ENCODE measurements around the gene DGKI. TPM values are rescaled to one million over a fixed set of nuclear protein-coding genes. Genes with fewer than 3 reads are reported as not detected.

DGKI gene
- total and polyA plus RNA-seq, 2 of the 4 experiments (the other 2 are of a cell fraction) = 3.9 to 15.8 TPM

DNA sequence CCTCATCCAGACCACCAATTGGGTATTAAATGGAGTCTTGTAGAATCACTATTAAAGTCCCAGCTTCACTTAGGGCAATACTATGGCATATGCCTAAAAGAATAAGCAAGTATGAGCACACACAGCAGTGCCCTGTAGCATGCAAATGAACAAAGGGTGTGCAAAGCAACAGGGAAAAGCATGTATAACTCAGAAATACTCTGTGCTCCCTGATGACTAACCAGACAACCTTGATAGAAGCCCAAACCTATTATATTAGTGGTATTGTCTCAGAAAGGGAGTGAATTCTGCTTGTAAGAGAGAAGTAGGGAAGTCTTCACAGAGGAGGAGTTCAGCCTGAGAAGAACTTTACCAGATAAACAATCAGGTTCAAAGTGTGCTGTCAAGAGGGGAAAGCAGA is 131.2 kb downstream of the DGKI start:
- no peak overlapping the region for H3K4me3 ChIP-seq (ENCODE audit: insufficient read depth, low read depth, low read length)
- no TSS peak for BruUV-seq (replicated peaks)
- no peak overlapping the region for H2BK5ac ChIP-seq (ENCODE audit: low read depth, low read length, poor library complexity, severe bottlenecking)
- dilution Hi-C loops (cut with HindIII; ENCODE audit: low sequenced_read_pairs, unreplicated experiment) = no loop called here
- no peak overlapping the region for H2AK5ac ChIP-seq (ENCODE audit: low read depth, low read length)
- POLR2A ChIA-PET (ENCODE audit: unreplicated experiment) = no interaction called here
- no peak overlapping the region for H2BK20ac ChIP-seq (ENCODE audit: low read depth, low read length)
- intact Hi-C loops (cut with micrococcal nuclease) = no loop called here
- H3K56ac ChIP-seq (ENCODE audit: extremely low read depth, insufficient read depth, low read length) = no peak overlapping the region
- in situ Hi-C loops (cut with MboI; ENCODE audit: low sequenced_read_pairs) = no loop called here
- no peak overlapping the region for H3K23ac ChIP-seq (ENCODE audit: low read depth, low read length)
- H3K14ac ChIP-seq (replicated peaks; ENCODE audit: low read depth, low read length) = no peak overlapping the region
- H3K79me1 ChIP-seq (ENCODE audit: low read depth in 1 of 2, low read length in 2 of 2) = no peaks in the 10 kb centered on the region
- DNase-seq (peak; percentile 36), ATAC-seq (ENCODE audit: low read depth) (peak; percentile 27; the same call in 1 of the 2 replicates)
- no peak overlapping the region for H3K4ac ChIP-seq (ENCODE audit: low read depth, low read length)
- H2AFZ ChIP-seq (replicated peaks; ENCODE audit: low read length, poor library complexity) = no peak overlapping the region
- no peak overlapping the region for H3K9ac ChIP-seq (ENCODE audit: low read depth, low read length)
- H3K9me3 ChIP-seq (ENCODE audit: control insufficient read depth, insufficient read depth, low read length) = no peaks in the 10 kb centered on the region
- H2BK120ac ChIP-seq (ENCODE audit: low read depth, low read length) = no peak overlapping the region
- CTCF ChIA-PET = interaction anchor here (1.0 kb wide), 1 partner anchor 10 kb away, joined by 3 read pairs; no protein-coding TSS in a partner anchor
- TF ChIP-seq RFX5 (IDR thresholded peaks at IDR 0.05; ENCODE audit: low read depth, low read length) = no peak
- TF ChIP-seq CEBPB (IDR thresholded peaks at IDR 0.05; ENCODE audit: low read depth, low read length) = no peak
- TF ChIP-seq MAZ (IDR thresholded peaks at IDR 0.05; ENCODE audit: borderline replicate concordance, low read depth, low read length) = no peak
- TF ChIP-seq MAFK (IDR thresholded peaks at IDR 0.05; ENCODE audit: low read depth, low read length) = no peak
- TF ChIP-seq MXI1 (IDR thresholded peaks at IDR 0.05; ENCODE audit: borderline replicate concordance, low read depth, low read length) = no peak
- no peak for TF ChIP-seq POLR2A (IDR thresholded peaks at IDR 0.05; ENCODE audit: low read depth, low read length)
- TF ChIP-seq, protein P1, sequence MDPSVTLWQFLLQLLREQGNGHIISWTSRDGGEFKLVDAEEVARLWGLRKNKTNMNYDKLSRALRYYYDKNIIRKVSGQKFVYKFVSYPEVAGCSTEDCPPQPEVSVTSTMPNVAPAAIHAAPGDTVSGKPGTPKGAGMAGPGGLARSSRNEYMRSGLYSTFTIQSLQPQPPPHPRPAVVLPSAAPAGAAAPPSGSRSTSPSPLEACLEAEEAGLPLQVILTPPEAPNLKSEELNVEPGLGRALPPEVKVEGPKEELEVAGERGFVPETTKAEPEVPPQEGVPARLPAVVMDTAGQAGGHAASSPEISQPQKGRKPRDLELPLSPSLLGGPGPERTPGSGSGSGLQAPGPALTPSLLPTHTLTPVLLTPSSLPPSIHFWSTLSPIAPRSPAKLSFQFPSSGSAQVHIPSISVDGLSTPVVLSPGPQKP (IDR thresholded peaks at IDR 0.05; ENCODE audit: borderline replicate concordance, low read depth, low read length) = no peak
- no peak for TF ChIP-seq RAD21 (IDR thresholded peaks at IDR 0.05; ENCODE audit: low read length)
- TF ChIP-seq FOS (IDR thresholded peaks at IDR 0.05; ENCODE audit: low read depth, low read length) = no peak
- no peak for TF ChIP-seq SMC3 (IDR thresholded peaks at IDR 0.05; ENCODE audit: low read depth, low read length)
- no peak for TF ChIP-seq RCOR1 (IDR thresholded peaks at IDR 0.05; ENCODE audit: insufficient replicate concordance, low read length)
- no peak overlapping the region for H3K18ac ChIP-seq (ENCODE audit: low read depth, low read length)
- H4K8ac ChIP-seq (ENCODE audit: low read depth in 2 of 2, low read length in 2 of 2) = no peak overlapping the region
- no peaks in the 10 kb centered on the region for H3K36me3 ChIP-seq (ENCODE audit: control insufficient read depth, insufficient read depth, low read length)
- no peak overlapping the region for H3K27ac ChIP-seq (ENCODE audit: insufficient read depth, low read length)
- no peaks in the 10 kb centered on the region for H3K27me3 ChIP-seq (ENCODE audit: control insufficient read depth, insufficient read depth, low read length)
- no peak overlapping the region for H4K91ac ChIP-seq (ENCODE audit: insufficient read depth, low read depth, low read length)
- no peak overlapping the region for H2BK15ac ChIP-seq (ENCODE audit: low read depth, low read length)
- H4K20me1 ChIP-seq (ENCODE audit: insufficient read depth, low read length) = no peaks in the 10 kb centered on the region
- no peaks in the 10 kb centered on the region for H3K9me1 ChIP-seq (ENCODE audit: insufficient read depth, low read length)
- H4K5ac ChIP-seq (ENCODE audit: low read depth, low read length) = no peak overlapping the region
- no peaks in the 10 kb centered on the region; the same call in 1 of the 2 replicates for H3K4me1 ChIP-seq (ENCODE audit: control insufficient read depth, insufficient read depth, low read length)
- H3K4me2 ChIP-seq (ENCODE audit: low read depth, low read length) = no peak overlapping the region
- no peak overlapping the region for H2AK9ac ChIP-seq (replicated peaks; ENCODE audit: low read depth, low read length, poor library complexity)
